HG02759 (cell line): ENCODE results near the gene HTR6.

Source experiments
- ATAC-seq: cut with Tn5 transposase; IDR thresholded peaks from one replicate; pipeline ENCODE4 v1.9.1; 2021; ENCODE audit warnings: mild to moderate bottlenecking, moderate library complexity; ENCODE audit not compliant: unreplicated experiment

Gene HTR6

GRCh38 chr1:19656134-19656779, 8.4 kb upstream of the HTR6 start:
- ATAC-seq: no peak

GRCh38 chr1:19656780-19657466, 7.8 kb upstream of the HTR6 start:
- ATAC-seq: no peak

GRCh38 chr1:19657511-19657910, 7.2 kb upstream of the HTR6 start:
- no peak for ATAC-seq

- ATAC-seq: no peak
Observed at GRCh38 chr1:19658186-19658585, 6.5 kb upstream of the HTR6 start.

- no peak for ATAC-seq
Observed at GRCh38 chr1:19661721-19662228, 2.9 kb upstream of the HTR6 start.

- no peak for ATAC-seq
Observed at GRCh38 chr1:19662313-19662712, 2.4 kb upstream of the HTR6 start.

GRCh38 chr1:19665186-19665495, 466 bp downstream of the HTR6 start:
- ATAC-seq: no peak

GRCh38 chr1:19665496-19666465, 1.1 kb downstream of the HTR6 start:
- ATAC-seq: no peak

GRCh38 chr1:19668888-19669287, 4.2 kb downstream of the HTR6 start:
- ATAC-seq: no peak

- no peak for ATAC-seq
Observed at GRCh38 chr1:19670787-19671186, 6.1 kb downstream of the HTR6 start.

- no peak for ATAC-seq
Observed at GRCh38 chr1:19672237-19672636, 7.6 kb downstream of the HTR6 start.

GRCh38 chr1:19675797-19676196, 11.1 kb downstream of the HTR6 start:
- no peak for ATAC-seq

GRCh38 chr1:19676438-19676922, 11.8 kb downstream of the HTR6 start:
- no peak for ATAC-seq

GRCh38 chr1:19678493-19678892, 13.8 kb downstream of the HTR6 start:
- no peak for ATAC-seq

GRCh38 chr1:19678931-19679453, 14.3 kb downstream of the HTR6 start:
- ATAC-seq: no peak

GRCh38 chr1:19679691-19680090, 15.0 kb downstream of the HTR6 start:
- ATAC-seq: no peak

- ATAC-seq: no peak
Observed at GRCh38 chr1:19680644-19681043, 16.0 kb downstream of the HTR6 start.

GRCh38 chr1:19682257-19682656, 17.6 kb downstream of the HTR6 start:
- no peak for ATAC-seq

GRCh38 chr1:19682901-19683300, 18.2 kb downstream of the HTR6 start:
- ATAC-seq: no peak

GRCh38 chr1:19683351-19683750, 18.7 kb downstream of the HTR6 start:
- ATAC-seq: no peak

- ATAC-seq: no peak
Observed at GRCh38 chr1:19684677-19685076, 20.0 kb downstream of the HTR6 start.
